Ovary (tissue), 9 donors: ENCODE results near the gene BSPRY. TPM values are rescaled to one million over a fixed set of nuclear protein-coding genes. Genes with fewer than 3 reads are reported as not detected.
A peak's percentile ranks its signal among the peaks of the same experiment; 100 is the strongest.

Experiments used
- DNase-seq, 5 donors: peaks; one replicate each; pipeline ENCODE4 v3.0.0-alpha.2; 2019 to 2020
- H3K27ac ChIP-seq, 2 donors: fragments of 200-600 bp; one replicate each; pipeline versions ENCODE4 v1.5.1 to v1.8.0; 2019 to 2022
- H3K27me3 ChIP-seq: fragments of 200-600 bp; one replicate; pipeline ENCODE4 v1.8.0; 2022
- H3K36me3 ChIP-seq: fragments of 200-600 bp; sonication (generic); one replicate; pipeline ENCODE4 v1.5.1; 2019
- H3K4me1 ChIP-seq: one replicate; pipeline ENCODE4 v1.8.1; 2013; ENCODE audit warnings: mild to moderate bottlenecking, moderate library complexity; ENCODE audit not compliant: insufficient read depth
- H3K4me3 ChIP-seq: fragments of 200-600 bp; sonication (generic); one replicate; pipeline ENCODE4 v1.5.1; 2017
- H3K9me3 ChIP-seq, 2 donors: fragments of 200-600 bp in 1 of 2; sonication (generic) in 1 of 2; one replicate each; pipeline versions ENCODE4 v1.5.1 to v1.8.1; 2013 to 2019; ENCODE audit warnings: mild to moderate bottlenecking in 1 of 2, moderate library complexity in 1 of 2
- CTCF ChIP-seq, 3 donors: fragments of 450-650 bp in 2 of 3; fragments of 200-600 bp in 1 of 3; IDR thresholded peaks; one replicate each; pipeline versions ENCODE4 v1.5.1 to v1.8.0; 2016 to 2022; ENCODE audit warnings: antibody characterized with exemption in 3 of 3, mild to moderate bottlenecking in 1 of 3
- EP300 ChIP-seq: sonication (generic); formaldehyde crosslinking; IDR thresholded peaks from one replicate; pipeline ENCODE4 v1.6.1; 2017; ENCODE audit warnings: antibody characterized with exemption
- POLR2A ChIP-seq: fragments of 450-650 bp; IDR thresholded peaks from one replicate; pipeline ENCODE4 v1.6.1; 2017; ENCODE audit warnings: antibody characterized with exemption, mild to moderate bottlenecking, moderate library complexity
- WGBS, 3 donors: extraction: QIAGEN DNeasy Blood & Tissue Kit in 1 of 3; methylation state at CpG; one replicate each; pipeline versions ENCODE4 v1.1.5 to v1.1.7; 2013 to 2017; 5-methylcytosine and 5-hydroxymethylcytosine counted together
- intact Hi-C, 4 donors: fragments of 100-400 bp; cut with DNase I; formaldehyde crosslinking; loops; one replicate each; pipeline versions ENCODE4 v1.11.0 to v1.15.1; 2022 to 2023
- polyA plus RNA-seq, 2 donors: library from polyadenylated mRNA; stranded (reverse); fragments of 200-250 nt in 1 of 2; fragments of 350-450 nt in 1 of 2; fragmentation: Illumina TruSeq in 1 of 2; extraction: RNeasy Lipid Tissue Mini Kit (QIAGEN cat#74804) in 1 of 2; gene quantifications; one replicate each; pipeline ENCODE4 v1.2.3, GENCODE V29; 2013 to 2014
- total RNA-seq, 7 donors: library from RNA; depleted of rRNA in 2 of 7; stranded (reverse); fragments of >200 nt in 2 of 7; fragmentation: NEBNext Ultra II Directional in 3 of 7; extraction: Animal tissue kit (Norgen Biotek cat#: 25700) in 3 of 7; gene quantifications; one replicate each; pipeline versions ENCODE4 v1.1.0 to v1.2.4, GENCODE V29; 2016 to 2023
- donor health status: DM: no; HTN: no; CAD: no; lungs with moderate emphysema.
- donor health status: DM: no; HTN: no; CAD: no.
- donor health status: Bipolar disorder and iron deficiency.
- donor health status: DM: yes; HTN: yes; CAD: no.
- donor health status: DM: no; HTN: no; CAD: no.
- donor health status: DM: yes; HTN: yes; CAD: no.

The BSPRY gene
- total and polyA plus RNA-seq, 9 donors = 0.10 to 6.9 (median 0.35) TPM; not detected in 1

- no peak for TF ChIP-seq EP300
- TF ChIP-seq CTCF (IDR thresholded peaks at IDR 0.05) = no peak
- TF ChIP-seq POLR2A = no peak
- Histone ChIP-seq H3K4me1 (peaks cover 3% of the 10 kb centered on the region), H3K9me3 (no peaks in the 10 kb centered on the region), H3K36me3 (no peaks in the 10 kb centered on the region), H3K4me3 (no peak overlapping the region), H3K27me3 (no peaks in the 10 kb centered on the region), H3K27ac (no peak overlapping the region)
- peak in 3 of 5 donors; percentile 41 to 58 (median 49) for DNase-seq
- intact Hi-C loops = loop anchor here in 1 of 4 donors (5.0 kb wide), 1 partner anchor 34 kb away; the partner anchor contains the start of gene HDHD3
- WGBS, 3 donors = 50 to 70% (median 67%) methylated on average over 1 of the region's 1 CpG
These were observed 5.6 kb upstream of the BSPRY start for GRCh38 chr9:113343732-113344231.

- DNase-seq = no peak
- intact Hi-C loops = no loop called here
- H3K27me3 ChIP-seq = no peaks in the 10 kb centered on the region
- H3K4me1 ChIP-seq = peaks cover 2% of the 10 kb centered on the region
- H3K4me3 ChIP-seq = no peak overlapping the region
- no peak for TF ChIP-seq POLR2A
- no peak for TF ChIP-seq CTCF (IDR thresholded peaks at IDR 0.05)
- TF ChIP-seq EP300 = no peak
- 51 to 56% (median 53%) methylated on average over 2 of the region's 2 CpGs for WGBS, 3 donors
- no peaks in the 10 kb centered on the region for H3K36me3 ChIP-seq
- no peaks in the 10 kb centered on the region for H3K9me3 ChIP-seq
- H3K27ac ChIP-seq = no peak overlapping the region
These were observed 4.2 kb upstream of the BSPRY start for GRCh38 chr9:113345190-113345589.

- no peak overlapping the region for H3K27ac ChIP-seq
- no peaks in the 10 kb centered on the region for H3K27me3 ChIP-seq
- H3K4me1 ChIP-seq = peaks cover 2% of the 10 kb centered on the region
- intact Hi-C loops = no loop called here
- no peaks in the 10 kb centered on the region for H3K9me3 ChIP-seq
- TF ChIP-seq CTCF (IDR thresholded peaks at IDR 0.05) = no peak
- no peak for TF ChIP-seq EP300
- TF ChIP-seq POLR2A = no peak
- H3K36me3 ChIP-seq = no peaks in the 10 kb centered on the region
- no peak for DNase-seq
- no peak overlapping the region for H3K4me3 ChIP-seq
- WGBS, 3 donors = 16 to 61% (median 18%) methylated on average over 1 of the region's 1 CpG
These were observed 3.7 kb upstream of the BSPRY start for GRCh38 chr9:113345671-113346070.

- intact Hi-C loops = no loop called here
- no peaks in the 10 kb centered on the region for H3K36me3 ChIP-seq
- no peaks in the 10 kb centered on the region for H3K27me3 ChIP-seq
- H3K27ac ChIP-seq = no peak overlapping the region
- H3K4me3 ChIP-seq = no peak overlapping the region
- no peak for TF ChIP-seq EP300
- no peak for TF ChIP-seq POLR2A
- TF ChIP-seq CTCF (IDR thresholded peaks at IDR 0.05) = no peak
- no peak for DNase-seq
- H3K4me1 ChIP-seq = peaks cover 2% of the 10 kb centered on the region
- WGBS, 3 donors = 68 to 82% (median 81%) methylated on average over 3 of the region's 3 CpGs
- no peaks in the 10 kb centered on the region for H3K9me3 ChIP-seq
These were observed 904 bp upstream of the BSPRY start for GRCh38 chr9:113348437-113348836.
